Fibroblast of mammary gland (primary cell): ENCODE results near the gene TMEM181.
"Not testable (repeated sequence)": the region's sequence is repeated elsewhere in the genome, so short reads cannot be mapped to it uniquely, and the experiment has no call there.

Experiments
- DNase-seq: peaks from one replicate; pipeline ENCODE4 v3.0.0-alpha.2; 2010; ENCODE audit warnings: low read depth
- H3K4me3 ChIP-seq: 2 replicates; pipeline ENCODE4 v1.5.1; 2011; ENCODE audit warnings: low read depth, mild to moderate bottlenecking, low read length, moderate library complexity; ENCODE audit not compliant: control insufficient read depth
- CTCF ChIP-seq: conservative IDR thresholded peaks from 2 replicates; pipeline ENCODE4 v1.5.1; 2011; ENCODE audit warnings: low read depth, low read length, inconsistent platforms; ENCODE audit not compliant: control insufficient read depth, insufficient read depth

The TMEM181 gene

DNA sequence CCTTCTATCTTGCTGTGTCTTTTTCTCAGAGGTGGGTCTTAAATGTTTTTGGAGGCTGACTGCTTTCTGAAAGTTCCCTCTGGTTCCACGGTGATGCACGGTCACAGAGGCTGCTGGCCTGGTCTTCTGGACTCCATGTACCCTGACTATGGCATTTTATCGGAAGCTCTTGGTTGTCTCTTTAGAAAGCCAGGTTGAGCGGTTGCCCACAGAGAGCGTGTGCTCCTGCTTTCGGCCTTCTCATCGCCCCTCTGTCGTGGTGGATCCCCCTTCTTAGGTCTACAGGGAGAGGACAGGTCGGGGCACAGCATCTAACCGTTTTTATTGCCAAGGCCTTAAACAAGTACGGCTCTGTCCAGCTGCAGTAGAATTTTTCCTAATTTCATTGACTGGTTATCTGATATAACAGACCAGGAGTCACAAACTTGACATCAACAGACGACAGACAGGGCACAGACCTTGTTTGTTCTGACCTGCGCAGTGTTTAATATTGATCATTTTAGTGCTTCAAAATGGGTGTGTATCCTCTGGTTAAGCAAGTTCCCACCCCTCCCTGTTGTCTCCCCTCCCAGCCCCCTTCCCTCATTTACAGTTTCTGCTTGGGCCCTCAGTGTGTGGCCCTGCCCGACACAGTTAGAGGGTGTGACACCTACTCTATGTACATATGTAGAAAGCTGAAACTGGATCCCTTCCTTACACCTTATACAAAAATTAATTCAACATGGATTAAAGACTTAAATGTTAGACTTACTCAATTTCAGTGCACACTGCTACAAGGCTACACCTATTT, 114.6 kb downstream of the TMEM181 start:
- no peak for TF ChIP-seq CTCF

DNA sequence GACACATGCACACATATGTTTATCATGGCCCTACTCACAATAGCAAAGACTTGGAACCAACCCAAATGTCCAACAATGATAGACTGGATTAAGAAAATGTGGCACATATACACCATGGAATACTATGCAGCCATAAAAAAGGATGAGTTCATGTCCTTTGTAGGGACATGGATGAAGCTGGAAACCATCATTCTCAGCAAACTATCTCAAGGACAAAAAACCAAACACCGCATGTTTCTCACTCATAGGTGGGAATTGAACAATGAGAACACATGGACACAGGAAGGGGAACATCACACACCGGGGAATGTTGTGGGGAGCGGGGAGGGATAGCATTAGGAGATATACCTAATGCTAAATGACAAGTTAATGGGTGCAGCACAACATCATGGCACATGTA, 117.2 kb downstream of the TMEM181 start:
- not testable (repeated sequence) for H3K4me3 ChIP-seq, DNase-seq

More for the DNA sequence above, 114.6 kb downstream of the TMEM181 start:
- no peak for DNase-seq
- H3K4me3 ChIP-seq = no peak overlapping the region

GRCh38 chr6:158677906-158678578, 118.2 kb downstream of the TMEM181 start:
- TF ChIP-seq CTCF = no peak
- H3K4me3 ChIP-seq = no peak overlapping the region
- no peak for DNase-seq

DNA sequence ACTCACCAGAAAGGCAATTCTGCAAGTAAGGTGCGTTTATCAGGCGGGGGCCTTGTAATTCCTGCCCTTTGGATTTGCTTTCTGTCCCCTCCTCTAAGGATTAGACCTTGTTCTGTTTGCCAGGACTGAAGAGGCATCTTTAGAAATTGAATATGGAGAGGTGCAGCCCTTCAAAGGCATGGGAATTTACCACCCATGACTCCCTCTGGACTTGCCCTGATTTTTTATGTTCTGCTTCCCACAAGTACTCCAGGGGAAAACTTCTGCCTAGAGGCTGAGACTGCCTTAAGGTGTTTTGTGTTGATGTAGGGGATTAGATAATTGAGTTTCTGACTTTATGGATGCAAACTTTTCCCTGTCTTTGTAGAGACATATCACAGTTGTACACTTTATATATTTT, 120.1 kb downstream of the TMEM181 start:
- H3K4me3 ChIP-seq = no peak overlapping the region
- DNase-seq = no peak
- no peak for TF ChIP-seq CTCF

- no peak overlapping the region for H3K4me3 ChIP-seq
- DNase-seq = no peak
- no peak for TF ChIP-seq CTCF
Observed at GRCh38 chr6:158680481-158680880, 120.6 kb downstream of the TMEM181 start.

- no peak overlapping the region for H3K4me3 ChIP-seq
- no peak for DNase-seq
- no peak for TF ChIP-seq CTCF
Observed at GRCh38 chr6:158684311-158684710, 124.4 kb downstream of the TMEM181 start.

- TF ChIP-seq CTCF = no peak
- H3K4me3 ChIP-seq = no peak overlapping the region
- DNase-seq = no peak
Observed at GRCh38 chr6:158684745-158685324, 124.9 kb downstream of the TMEM181 start.
